ENCODE measurements around the gene SMIM32. TPM values are rescaled to one million over a fixed set of nuclear protein-coding genes. Genes with fewer than 3 reads are reported as not detected.
A peak's percentile ranks its signal among the peaks of the same experiment; 100 is the strongest.

Gene SMIM32
- total RNA-seq: not detected

GRCh38 chr5:136192526-136193321 lies at the start of gene SMIM32:
TSS of gene SMIM32 (minus strand) at chr5:136193162. CDS start at chr5:136192524, 638 bp downstream.
- Histone ChIP-seq H3K4me1 (ENCODE audit: control insufficient read depth in 1 of 2, low read depth in 2 of 2) (peaks cover 11 to 29% of the 10 kb centered on the region in 2 donors), H3K9me3 (no peaks in the 10 kb centered on the region), H3K36me3 (peaks cover under 1% of the 10 kb centered on the region), H3K4me3 (peak within 1 kb of the TSS; percentile 58), H3K27ac (no peak within 1 kb of the TSS), H3K27me3 (replicated peaks; ENCODE audit: insufficient read depth) (no peaks in the 10 kb centered on the region)
- DNase-seq (ENCODE audit: low spot score) (no peak), ATAC-seq (ENCODE audit: insufficient number of reproducible peaks, low FRiP score, low read depth) (no peak)
- TF ChIP-seq CTCF (IDR thresholded peaks at IDR 0.05): no peak

- H3K36me3 ChIP-seq: no peaks in the 10 kb centered on the region
- no peaks in the 10 kb centered on the region for H3K4me1 ChIP-seq (ENCODE audit: control insufficient read depth in 1 of 2, low read depth in 2 of 2)
- no peaks in the 10 kb centered on the region for H3K9me3 ChIP-seq
- H3K4me3 ChIP-seq: no peak overlapping the region
- no peak for ATAC-seq (ENCODE audit: insufficient number of reproducible peaks, low FRiP score, low read depth)
- H3K27me3 ChIP-seq (replicated peaks; ENCODE audit: insufficient read depth): no peaks in the 10 kb centered on the region
- no peak overlapping the region for H3K27ac ChIP-seq
- TF ChIP-seq CTCF (IDR thresholded peaks at IDR 0.05): no peak
- no peak for DNase-seq (ENCODE audit: low spot score)
These were observed 49.6 kb upstream of the SMIM32 start for GRCh38 chr5:136242611-136243010.

GRCh38 chr5:136242136-136242535 lies 49.2 kb upstream of the SMIM32 start:
- Histone ChIP-seq H3K9me3 (no peaks in the 10 kb centered on the region), H3K27ac (no peak overlapping the region), H3K4me1 (ENCODE audit: control insufficient read depth in 1 of 2, low read depth in 2 of 2) (no peaks in the 10 kb centered on the region), H3K4me3 (no peak overlapping the region), H3K27me3 (replicated peaks; ENCODE audit: insufficient read depth) (no peaks in the 10 kb centered on the region), H3K36me3 (no peaks in the 10 kb centered on the region)
- ATAC-seq (ENCODE audit: insufficient number of reproducible peaks, low FRiP score, low read depth) (no peak), DNase-seq (ENCODE audit: low spot score) (no peak)
- no peak for TF ChIP-seq CTCF (IDR thresholded peaks at IDR 0.05)

- Histone ChIP-seq H3K4me1 (ENCODE audit: control insufficient read depth in 1 of 2, low read depth in 2 of 2) (no peaks in the 10 kb centered on the region), H3K36me3 (no peaks in the 10 kb centered on the region), H3K9me3 (no peaks in the 10 kb centered on the region), H3K4me3 (no peak overlapping the region), H3K27ac (no peak overlapping the region), H3K27me3 (replicated peaks; ENCODE audit: insufficient read depth) (no peaks in the 10 kb centered on the region)
- no peak for TF ChIP-seq CTCF (IDR thresholded peaks at IDR 0.05)
- ATAC-seq (ENCODE audit: insufficient number of reproducible peaks, low FRiP score, low read depth): no peak
- DNase-seq (ENCODE audit: low spot score): no peak
These were observed 47.9 kb upstream of the SMIM32 start for GRCh38 chr5:136240894-136241293.

GRCh38 chr5:136236479-136237083 lies 43.6 kb upstream of the SMIM32 start:
- ATAC-seq (ENCODE audit: insufficient number of reproducible peaks, low FRiP score, low read depth) (no peak), DNase-seq (ENCODE audit: low spot score) (no peak)
- Histone ChIP-seq H3K27ac (no peak overlapping the region), H3K4me3 (no peak overlapping the region), H3K9me3 (no peaks in the 10 kb centered on the region), H3K36me3 (no peaks in the 10 kb centered on the region), H3K27me3 (replicated peaks; ENCODE audit: insufficient read depth) (no peaks in the 10 kb centered on the region), H3K4me1 (ENCODE audit: control insufficient read depth in 1 of 2, low read depth in 2 of 2) (no peaks in the 10 kb centered on the region)
- no peak for TF ChIP-seq CTCF (IDR thresholded peaks at IDR 0.05)

Data from thoracic aorta (tissue), 2 donors.